ENCODE measurements around the gene COPA.
"Not testable (repeated sequence)": the region's sequence is repeated elsewhere in the genome, so short reads cannot be mapped to it uniquely, and the experiment has no call there.

The COPA gene

GRCh38 chr1:160342953-160343869, at the start of gene COPA, which contains the start of gene NCSTN:
Gene COPA, minus strand, starts transcription at chr1:160343250. Its CDS starts 80 bp downstream, at chr1:160343170.
Gene NCSTN, plus strand, starts transcription at chr1:160343383. Its CDS starts 14 bp downstream, at chr1:160343397.
- peak; percentile 69 to 75 for DNase-seq (ENCODE audit: low read depth in 2 of 2, low spot score in 1 of 2)

- not testable (repeated sequence) for DNase-seq (ENCODE audit: low read depth in 2 of 2, low spot score in 1 of 2)
Measured at GRCh38 chr1:160388406-160388805, 45.4 kb upstream of the COPA start.

DNA sequence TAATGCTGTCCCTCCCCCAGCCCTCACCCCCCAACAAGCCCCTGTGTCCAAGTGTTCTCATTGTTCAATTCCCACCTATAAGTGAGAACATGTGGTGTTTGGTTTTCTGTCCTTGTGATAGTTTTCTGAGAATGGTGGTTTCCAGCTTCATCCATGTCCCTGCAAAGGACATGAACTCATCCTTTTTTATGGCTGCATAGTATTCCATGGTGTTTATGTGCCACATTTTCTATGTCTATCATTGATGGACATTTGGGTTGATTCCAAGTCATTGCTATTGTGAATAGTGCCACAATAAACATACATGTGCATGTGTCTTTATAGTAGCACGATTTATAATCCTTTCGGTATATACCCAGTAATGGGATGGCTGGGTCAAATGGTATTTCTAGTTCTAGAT, 41.8 kb upstream of the COPA start:
- not testable (repeated sequence) for DNase-seq (ENCODE audit: low read depth in 2 of 2, low spot score in 1 of 2)

DNA sequence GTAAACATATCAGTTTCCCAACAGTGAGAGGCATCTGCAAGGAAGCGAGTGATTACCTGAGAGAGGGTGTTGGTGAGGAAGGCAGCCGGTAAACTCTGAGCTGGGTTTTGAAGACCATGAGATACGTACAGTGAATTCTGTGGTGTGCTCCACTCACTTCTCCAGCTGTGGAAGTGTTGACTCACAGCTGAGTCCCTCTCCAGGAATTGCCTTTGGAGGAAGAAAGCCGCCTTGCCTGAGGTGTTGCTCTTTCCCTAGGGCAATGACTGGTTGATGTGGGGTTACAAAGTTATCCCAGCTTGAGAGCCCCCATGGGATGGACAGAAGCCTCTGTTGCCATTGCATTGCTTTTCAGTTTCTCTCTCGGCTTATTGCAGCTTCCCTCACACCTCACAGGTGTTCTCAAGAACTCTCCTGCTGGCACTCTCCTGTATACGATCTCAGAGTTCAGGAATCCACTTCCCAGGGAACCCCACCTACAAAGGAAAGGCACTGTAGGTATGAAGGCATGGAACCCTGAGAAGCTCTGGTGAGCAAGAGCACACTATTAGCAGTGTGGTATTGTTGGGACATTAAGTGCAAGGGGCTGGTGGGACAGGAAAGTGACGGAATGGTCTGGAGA, 34.6 kb upstream of the COPA start:
- no peak for DNase-seq (ENCODE audit: low read depth in 2 of 2, low spot score in 1 of 2)

DNA sequence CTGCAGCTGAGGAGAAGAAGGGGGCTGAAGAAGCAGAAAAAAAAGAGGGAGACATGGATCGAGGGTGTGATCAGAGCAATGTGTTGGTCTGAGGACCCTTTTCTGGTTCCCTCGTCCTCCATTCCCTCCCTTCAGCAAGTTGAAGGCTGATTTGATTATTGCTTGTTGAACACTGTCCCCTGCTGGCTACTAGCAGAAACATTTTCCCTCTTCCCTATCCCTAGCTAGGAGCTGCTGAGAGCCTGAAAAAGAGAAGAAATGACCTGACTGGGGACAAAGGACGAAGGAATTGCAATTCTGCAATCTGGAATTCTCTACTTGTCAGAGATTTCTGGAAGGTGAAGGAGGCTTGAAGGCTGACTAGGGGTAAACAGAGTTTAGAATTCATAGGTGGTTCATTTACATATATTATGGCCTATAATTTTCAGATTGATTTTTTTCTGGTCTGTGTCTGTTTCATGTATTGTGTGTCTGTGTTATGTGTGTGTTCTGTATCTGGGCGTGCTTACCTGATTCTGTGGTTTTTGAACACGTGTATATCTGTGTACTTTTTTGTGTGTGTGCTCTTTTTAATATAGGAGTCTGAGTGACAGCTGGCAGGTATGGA, 33.6 kb upstream of the COPA start:
- DNase-seq (ENCODE audit: low read depth in 2 of 2, low spot score in 1 of 2) = no peak

DNA sequence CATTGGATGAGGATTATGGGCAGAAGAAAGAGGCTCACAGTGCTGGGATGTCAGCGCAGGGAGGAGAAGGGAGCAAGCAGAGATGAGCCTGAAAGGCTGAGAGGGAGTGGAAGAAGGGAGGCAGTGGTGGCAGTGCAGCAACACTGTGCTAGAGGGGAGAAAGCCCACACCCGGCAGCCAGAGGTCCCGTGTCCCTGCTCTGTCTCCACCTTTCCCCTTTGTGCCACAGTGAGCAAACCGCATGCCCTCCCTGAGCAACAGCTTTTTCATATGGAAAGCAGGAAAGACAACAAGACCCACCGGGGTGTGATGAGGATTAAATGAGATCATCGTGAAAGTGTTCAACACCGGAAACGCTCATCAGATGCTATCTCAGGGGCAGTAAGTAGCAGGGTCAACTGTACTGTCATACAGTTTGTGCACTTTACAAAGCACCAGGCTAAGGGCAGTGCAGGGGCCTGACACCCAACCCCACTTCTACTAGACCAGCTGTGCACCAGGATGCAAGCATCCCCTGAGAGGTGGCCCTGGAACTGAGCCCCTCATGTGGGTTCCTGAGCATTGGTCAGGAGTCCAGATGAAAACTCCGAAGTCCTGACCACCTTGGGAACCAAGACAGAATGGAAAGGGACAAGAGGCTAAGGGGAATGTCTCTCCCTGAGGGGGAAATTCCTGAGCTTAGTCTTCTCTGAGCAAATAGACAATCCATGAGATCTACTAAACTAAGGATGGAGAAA, 32.9 kb upstream of the COPA start:
- DNase-seq (ENCODE audit: low read depth in 2 of 2, low spot score in 1 of 2) = no peak

DNA sequence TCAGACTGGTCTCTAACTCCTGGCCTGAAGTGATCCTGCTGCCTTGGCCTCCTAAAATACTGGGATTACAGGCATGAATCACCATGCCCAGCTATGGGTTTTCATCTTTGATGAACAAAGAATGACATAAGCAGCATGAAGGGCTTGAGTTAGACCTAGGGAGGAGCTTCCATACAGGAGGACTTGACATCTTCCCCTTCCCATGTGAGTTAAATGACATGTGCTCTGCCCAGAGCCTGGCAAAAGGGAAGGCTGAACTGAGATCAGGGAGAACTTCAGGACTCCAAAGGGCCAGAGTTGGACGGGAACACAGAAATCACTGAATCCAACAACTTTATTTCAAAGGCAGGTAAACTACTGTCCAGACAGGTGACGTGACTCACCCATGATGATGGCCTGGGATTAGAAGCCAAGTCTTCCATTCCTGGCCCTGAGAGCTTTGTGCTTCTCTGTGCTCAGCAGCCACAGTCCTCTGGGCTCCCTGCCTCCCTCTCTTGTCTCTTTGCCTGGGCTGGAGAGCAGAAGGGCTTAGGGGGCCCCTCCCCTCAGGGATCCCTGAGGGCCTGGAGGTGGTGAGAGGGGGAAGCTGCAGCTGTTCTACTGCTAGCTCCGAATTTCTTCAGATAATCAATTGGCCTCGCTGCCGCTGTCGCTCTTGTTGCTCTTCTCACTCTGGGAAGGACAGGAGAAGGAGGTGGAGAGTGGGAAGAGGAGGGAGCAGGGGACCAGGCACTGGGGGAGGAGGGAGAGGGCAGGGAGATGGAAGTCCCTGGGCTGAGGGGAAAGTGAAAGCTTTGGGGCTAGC, 31.5 kb upstream of the COPA start:
- no peak for DNase-seq (ENCODE audit: low read depth in 2 of 2, low spot score in 1 of 2)

DNA sequence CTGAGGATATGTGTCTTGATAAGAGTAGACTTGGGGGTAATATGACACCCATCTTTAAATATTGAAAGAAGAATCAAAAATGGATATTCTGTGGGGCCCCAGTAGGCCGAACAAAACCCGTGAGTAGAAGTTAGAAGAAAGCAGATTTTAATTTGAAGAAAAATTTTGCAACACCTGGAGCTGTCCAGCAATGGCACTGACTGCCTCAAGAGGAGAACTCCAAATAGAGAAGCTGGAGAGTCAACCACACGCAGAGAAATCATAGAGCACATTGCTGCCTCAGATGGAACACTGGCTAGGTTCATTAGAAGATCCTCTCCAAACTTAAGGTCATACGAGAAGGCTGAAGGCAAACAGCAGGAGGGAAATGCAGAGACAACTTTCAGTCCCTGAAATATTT, 30.6 kb upstream of the COPA start:
- DNase-seq (ENCODE audit: low read depth in 2 of 2, low spot score in 1 of 2) = no peak

DNA sequence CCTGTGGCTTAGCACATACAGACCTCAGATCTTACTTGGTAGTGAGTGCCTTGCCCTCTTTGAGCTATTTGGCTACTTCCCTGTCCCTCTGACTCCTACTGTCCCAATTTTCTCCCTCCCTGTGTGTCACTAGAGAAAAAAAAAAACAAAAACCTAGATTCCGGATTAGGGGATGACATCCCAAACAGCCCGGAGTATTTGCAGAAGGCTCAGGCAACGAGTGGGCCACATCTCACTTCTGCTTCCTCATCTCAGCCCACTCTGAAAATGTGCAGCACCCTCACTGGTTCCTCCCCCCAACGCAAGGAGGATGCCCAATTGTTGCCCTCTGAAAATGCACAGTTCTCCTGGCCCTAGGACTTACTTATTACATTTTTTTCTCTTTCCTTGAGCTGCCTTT, 28.7 kb upstream of the COPA start:
- no peak for DNase-seq (ENCODE audit: low read depth in 2 of 2, low spot score in 1 of 2)

- no peak for DNase-seq (ENCODE audit: low read depth in 2 of 2, low spot score in 1 of 2)
Measured at GRCh38 chr1:160371346-160371631, 28.2 kb upstream of the COPA start.

DNA sequence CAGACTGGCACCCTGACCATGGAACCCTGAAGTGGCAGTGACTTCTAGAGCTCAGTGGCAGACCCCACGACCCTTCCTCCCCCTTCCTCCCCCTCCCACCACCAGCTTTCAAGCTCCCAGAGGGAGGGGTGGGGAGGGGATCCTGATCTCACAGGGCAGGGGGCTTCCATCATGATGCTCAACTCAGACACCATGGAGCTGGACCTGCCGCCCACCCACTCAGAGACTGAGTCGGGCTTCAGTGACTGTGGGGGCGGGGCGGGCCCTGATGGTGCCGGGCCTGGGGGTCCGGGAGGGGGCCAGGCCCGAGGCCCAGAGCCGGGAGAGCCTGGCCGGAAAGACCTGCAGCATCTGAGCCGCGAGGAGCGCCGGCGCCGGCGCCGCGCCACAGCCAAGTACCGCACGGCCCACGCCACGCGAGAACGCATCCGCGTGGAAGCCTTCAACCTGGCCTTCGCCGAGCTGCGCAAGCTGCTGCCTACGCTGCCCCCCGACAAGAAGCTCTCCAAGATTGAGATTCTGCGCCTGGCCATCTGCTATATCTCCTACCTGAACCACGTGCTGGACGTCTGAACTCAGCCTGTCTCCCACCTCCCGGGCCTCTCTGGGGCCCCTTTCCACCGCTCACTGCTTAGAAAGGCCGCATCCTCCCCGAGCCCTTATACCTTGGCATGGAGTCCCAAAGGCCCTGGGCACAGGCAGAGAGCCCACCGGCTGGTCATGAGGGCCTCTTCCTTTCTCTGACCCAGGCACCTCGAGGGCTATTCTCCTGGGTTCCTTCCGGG, 27.7 kb upstream of the COPA start:
- DNase-seq (ENCODE audit: low read depth in 2 of 2, low spot score in 1 of 2) = no peak

- DNase-seq (ENCODE audit: low read depth in 2 of 2, low spot score in 1 of 2) = no peak
Measured at GRCh38 chr1:160369087-160369486, 26.0 kb upstream of the COPA start.

DNA sequence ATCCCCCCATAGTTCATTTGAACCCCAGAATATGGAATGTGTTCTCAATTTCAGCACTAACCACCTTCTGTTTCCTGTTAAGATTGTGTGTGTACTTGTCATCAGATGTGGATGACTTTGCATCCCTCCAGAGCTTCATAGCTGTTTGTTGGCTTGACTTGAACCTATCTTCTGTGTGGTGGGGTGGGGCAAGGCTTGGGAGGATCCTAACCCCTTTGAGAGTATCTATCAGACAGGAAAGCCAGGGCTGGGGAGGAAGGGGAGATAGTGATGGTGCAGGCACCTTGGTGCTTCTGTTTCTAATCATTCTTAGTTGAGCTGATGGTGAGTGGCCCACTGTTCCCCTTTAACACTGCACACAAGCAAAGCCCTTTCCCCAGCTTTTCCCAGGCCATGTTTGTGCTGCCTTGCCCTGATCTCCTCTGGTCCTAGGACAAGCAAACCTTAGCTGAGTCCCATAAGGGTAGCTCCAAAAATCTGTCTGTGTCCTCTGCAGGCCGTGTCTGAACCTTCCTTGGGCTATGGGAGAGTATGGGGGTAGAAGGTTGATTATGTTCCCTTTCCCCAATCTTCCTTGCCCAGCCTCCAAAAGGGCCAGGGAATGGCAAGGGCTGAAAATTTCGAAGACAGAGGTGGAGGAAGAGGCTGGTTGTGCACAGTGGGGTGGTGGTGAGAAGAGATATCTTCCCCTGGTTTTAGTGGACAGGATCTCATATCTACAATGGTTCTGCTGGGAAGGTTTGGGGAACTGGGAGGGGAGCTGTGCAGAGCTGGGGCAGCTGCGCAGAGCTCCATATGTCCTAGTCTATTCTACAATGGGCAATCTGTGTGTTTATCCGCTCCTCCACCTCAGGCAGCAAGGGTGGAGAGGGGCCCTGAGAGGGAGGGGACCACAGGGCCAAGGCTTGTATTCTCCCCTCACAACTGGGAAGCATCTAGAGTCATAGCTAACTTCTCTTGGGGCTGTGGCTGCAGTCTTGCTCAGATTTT, 25.2 kb upstream of the COPA start:
- no peak for DNase-seq (ENCODE audit: low read depth in 2 of 2, low spot score in 1 of 2)

DNA sequence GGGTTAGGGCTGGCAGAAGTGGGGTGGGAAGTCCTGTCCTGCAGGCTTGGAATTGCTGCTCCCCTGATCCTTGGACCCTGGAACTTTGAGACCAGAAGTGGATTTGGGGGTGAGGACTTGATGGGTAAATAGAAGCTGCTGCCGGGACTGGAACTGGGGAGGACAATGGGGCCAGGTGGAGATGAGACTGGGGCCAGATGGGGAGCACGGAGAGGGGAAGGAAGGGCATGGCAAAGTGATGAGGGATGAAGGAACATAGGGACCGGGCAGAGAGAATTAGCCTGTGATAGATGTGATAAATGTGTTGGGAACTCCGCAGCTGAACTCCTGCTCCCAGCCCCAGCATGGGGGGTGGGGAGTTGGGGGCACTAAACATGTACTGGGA, 24.5 kb upstream of the COPA start:
- DNase-seq (ENCODE audit: low read depth in 2 of 2, low spot score in 1 of 2) = no peak

DNA sequence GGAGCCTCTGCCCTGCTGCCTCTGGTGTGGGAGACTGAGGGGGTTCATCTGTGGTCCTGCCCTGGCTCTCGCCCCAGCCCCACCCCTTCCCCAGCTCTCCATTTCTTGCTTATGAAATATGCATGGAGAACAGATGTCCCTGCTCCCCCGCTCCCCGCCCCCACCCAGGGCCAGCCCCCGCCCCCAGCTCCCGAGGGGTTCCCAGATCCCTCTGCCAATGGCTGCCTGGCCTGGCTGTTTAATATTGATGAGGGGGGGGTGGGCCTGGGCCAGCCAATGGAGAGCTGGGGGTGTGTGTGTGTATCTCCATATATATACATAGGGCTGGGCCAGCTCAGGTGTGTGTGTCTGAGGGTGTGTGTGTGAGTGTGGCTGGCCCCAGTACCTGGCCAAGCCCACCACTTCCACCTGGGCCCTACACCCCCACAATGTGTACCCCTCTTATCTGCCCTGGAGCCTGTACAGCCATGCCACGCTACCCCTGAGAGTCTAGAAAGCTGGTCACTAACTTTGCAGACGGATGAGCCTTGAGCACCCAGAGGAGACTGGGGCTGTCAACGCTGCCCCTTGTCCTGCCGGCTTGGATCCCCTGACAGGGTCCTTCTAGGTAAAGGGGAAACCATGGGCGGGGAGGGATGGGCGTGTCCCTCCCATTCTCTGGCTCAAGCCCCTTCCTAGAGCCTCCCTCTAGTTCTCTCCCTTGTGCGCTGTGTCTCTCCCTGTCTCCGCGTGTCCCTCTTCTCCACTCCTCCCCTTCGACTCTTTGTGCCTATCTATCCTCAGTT, 23.9 kb upstream of the COPA start, which contains the start of gene NHLH1:
Gene NHLH1, plus strand, starts transcription at position 341 of the 785 bp plus-strand sequence. CDS start 3,661 bp downstream, outside the sequence.
- no peak for DNase-seq (ENCODE audit: low read depth in 2 of 2, low spot score in 1 of 2)

GRCh38 chr1:160365325-160365724, 22.3 kb upstream of the COPA start:
- no peak for DNase-seq (ENCODE audit: low read depth in 2 of 2, low spot score in 1 of 2)

DNA sequence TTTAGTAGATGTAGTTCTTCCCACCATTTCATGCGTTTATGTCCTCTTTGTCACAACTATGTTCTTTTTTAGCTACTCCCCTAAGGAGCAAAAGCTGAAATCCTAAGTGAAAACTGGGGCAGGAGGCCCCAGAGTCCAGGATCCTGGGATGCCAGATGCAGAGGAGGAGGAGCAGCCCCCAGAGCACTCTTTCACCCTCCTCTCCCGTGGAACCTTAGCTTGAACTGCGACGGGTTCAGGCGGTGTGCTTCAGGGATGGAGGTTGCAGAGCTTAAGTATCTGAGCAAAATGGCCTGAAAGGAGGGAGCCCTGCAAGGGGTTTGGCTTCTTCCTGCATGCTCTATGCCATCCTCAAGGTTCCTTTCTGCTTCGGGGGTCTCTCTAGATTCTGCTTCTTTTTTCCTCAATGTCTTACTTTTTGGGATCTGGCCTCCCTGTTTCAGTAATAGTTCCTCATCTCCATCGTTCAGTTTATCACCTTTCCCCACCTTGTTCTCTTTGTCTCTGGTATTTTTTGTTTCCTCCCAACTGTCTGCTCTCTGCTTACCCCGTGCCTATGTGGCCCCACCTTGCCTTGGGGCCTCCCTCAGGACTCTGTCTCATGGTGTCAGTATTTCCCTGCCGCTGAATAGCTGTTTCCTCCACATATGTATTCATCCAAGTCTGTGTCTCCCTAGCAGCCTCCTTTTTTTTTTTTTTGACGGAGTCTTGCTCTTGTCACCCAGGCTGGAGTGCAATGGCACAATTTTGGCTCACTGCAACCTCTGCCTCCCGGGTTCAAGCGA, 21.1 kb upstream of the COPA start:
- no peak for DNase-seq (ENCODE audit: low read depth in 2 of 2, low spot score in 1 of 2)
